ENCODE measurements around the gene CCDC172.

Gene CCDC172

GRCh38 chr10:116410351-116410750 lies 86.1 kb downstream of the CCDC172 start:
- Histone ChIP-seq H3K36me3 (no peaks in the 10 kb centered on the region), H3K27ac (no peak overlapping the region), H3K27me3 (no peaks in the 10 kb centered on the region), H3K9ac (no peak overlapping the region), H3K4me3 (no peak overlapping the region), H3K4me1 (peaks cover 0 to 15% (median 0%) of the 10 kb centered on the region in 10 experiments; a peak in 5 of 20 replicates), H3K4me2 (no peak overlapping the region), H3K9me3 (replicated peaks in 1 of 11) (no peaks in the 10 kb centered on the region), H4K20me1 (no peaks in the 10 kb centered on the region)
- no peak for TF ChIP-seq Cebpa-rat (IDR thresholded peaks at IDR 0.05)

- Histone ChIP-seq H3K4me3 (no peak overlapping the region), H3K9ac (no peak overlapping the region), H3K36me3 (no peaks in the 10 kb centered on the region), H3K9me3 (replicated peaks in 1 of 11) (no peaks in the 10 kb centered on the region), H3K27ac (no peak overlapping the region), H3K4me1 (no peaks in the 10 kb centered on the region), H3K27me3 (no peaks in the 10 kb centered on the region), H3K4me2 (no peak overlapping the region), H4K20me1 (no peaks in the 10 kb centered on the region)
- TF ChIP-seq Cebpa-rat (IDR thresholded peaks at IDR 0.05): no peak
Observed at GRCh38 chr10:116417821-116418220, 93.6 kb downstream of the CCDC172 start.

- H3K27ac ChIP-seq: no peak overlapping the region
- no peaks in the 10 kb centered on the region for H3K9me3 ChIP-seq (replicated peaks in 1 of 11)
- H3K4me1 ChIP-seq: no peaks in the 10 kb centered on the region
- no peak overlapping the region for H3K9ac ChIP-seq
- H3K4me2 ChIP-seq: no peak overlapping the region
- H3K4me3 ChIP-seq: no peak overlapping the region
- H4K20me1 ChIP-seq: no peaks in the 10 kb centered on the region
- TF ChIP-seq Cebpa-rat (IDR thresholded peaks at IDR 0.05): no peak
- H3K27me3 ChIP-seq: no peaks in the 10 kb centered on the region
- no peaks in the 10 kb centered on the region for H3K36me3 ChIP-seq
Observed at GRCh38 chr10:116418389-116418788, 94.1 kb downstream of the CCDC172 start.

GRCh38 chr10:116421815-116422214 lies 97.6 kb downstream of the CCDC172 start:
- no peaks in the 10 kb centered on the region for H3K36me3 ChIP-seq
- no peak overlapping the region for H3K4me3 ChIP-seq
- no peaks in the 10 kb centered on the region for H4K20me1 ChIP-seq
- no peaks in the 10 kb centered on the region for H3K9me3 ChIP-seq (replicated peaks in 1 of 11)
- no peak overlapping the region for H3K27ac ChIP-seq
- H3K9ac ChIP-seq: no peak overlapping the region
- H3K4me2 ChIP-seq: no peak overlapping the region
- no peaks in the 10 kb centered on the region for H3K27me3 ChIP-seq
- no peak for TF ChIP-seq Cebpa-rat (IDR thresholded peaks at IDR 0.05)
- no peaks in the 10 kb centered on the region for H3K4me1 ChIP-seq

- H4K20me1 ChIP-seq: no peaks in the 10 kb centered on the region
- no peaks in the 10 kb centered on the region for H3K36me3 ChIP-seq
- no peaks in the 10 kb centered on the region for H3K4me1 ChIP-seq
- no peaks in the 10 kb centered on the region for H3K27me3 ChIP-seq
- H3K4me3 ChIP-seq: no peak within 1 kb of the TSS
- no peak within 1 kb of the TSS for H3K9ac ChIP-seq
- no peaks in the 10 kb centered on the region for H3K9me3 ChIP-seq (replicated peaks in 1 of 11)
- no peak for TF ChIP-seq Cebpa-rat (IDR thresholded peaks at IDR 0.05)
- no peak within 1 kb of the TSS for H3K4me2 ChIP-seq
- H3K27ac ChIP-seq: no peak within 1 kb of the TSS
Observed at GRCh38 chr10:116427671-116428070, 103.4 kb downstream of the CCDC172 start, which contains the start of gene PNLIPRP3. Gene PNLIPRP3, plus strand, starts transcription at chr10:116427847. Its CDS starts 166 bp downstream, at chr10:116428013.

GRCh38 chr10:116429288-116429977 lies 105.2 kb downstream of the CCDC172 start:
- Histone ChIP-seq H3K27me3 (no peaks in the 10 kb centered on the region), H3K4me3 (no peak overlapping the region), H3K9ac (no peak overlapping the region), H3K27ac (no peak overlapping the region), H3K9me3 (replicated peaks in 1 of 11) (no peaks in the 10 kb centered on the region), H4K20me1 (no peaks in the 10 kb centered on the region), H3K4me1 (no peaks in the 10 kb centered on the region), H3K36me3 (no peaks in the 10 kb centered on the region), H3K4me2 (no peak overlapping the region)
- no peak for TF ChIP-seq Cebpa-rat (IDR thresholded peaks at IDR 0.05)

Data from BLaER1 treated with 17β-estradiol and CSF1 and Interleukin-3, amounts not matched to agents 10 nM and 100 nM (cell line).